Measurements from ENCODE around the gene LRRC8D. TPM values are rescaled to one million over a fixed set of nuclear protein-coding genes. Genes with fewer than 3 reads are reported as not detected.

The LRRC8D gene
- total RNA-seq, 4 donors from 2014 or later: 6.9 to 13.2 (median 8.8) TPM

- no peak for TF ChIP-seq CTCF (IDR thresholded peaks at IDR 0.05)
- ATAC-seq (ENCODE audit: low FRiP score) (no peak), DNase-seq (ENCODE audit: low spot score) (no peak)
Observed at GRCh38 chr1:89827330-89827729, 6.5 kb downstream of the LRRC8D start.

- ATAC-seq (ENCODE audit: low FRiP score) (no peak), DNase-seq (ENCODE audit: low spot score) (no peak)
- TF ChIP-seq CTCF (IDR thresholded peaks at IDR 0.05): no peak
Observed at GRCh38 chr1:89827902-89828301, 7.1 kb downstream of the LRRC8D start.

GRCh38 chr1:89829186-89829585 lies 8.4 kb downstream of the LRRC8D start:
- no peak for ATAC-seq (ENCODE audit: low FRiP score)
- no peak for DNase-seq (ENCODE audit: low spot score)
- TF ChIP-seq CTCF (IDR thresholded peaks at IDR 0.05): no peak

GRCh38 chr1:89831462-89832120 lies 10.8 kb downstream of the LRRC8D start:
- no peak for DNase-seq (ENCODE audit: low spot score)
- ATAC-seq (ENCODE audit: low FRiP score): no peak
- TF ChIP-seq CTCF (IDR thresholded peaks at IDR 0.05): no peak

- DNase-seq (ENCODE audit: low spot score): no peak
- no peak for TF ChIP-seq CTCF (IDR thresholded peaks at IDR 0.05)
- ATAC-seq (ENCODE audit: low FRiP score): no peak
Observed at GRCh38 chr1:89832496-89833127, 11.8 kb downstream of the LRRC8D start.

GRCh38 chr1:89833183-89834082 lies 12.6 kb downstream of the LRRC8D start:
- ATAC-seq (ENCODE audit: low FRiP score) (no peak), DNase-seq (ENCODE audit: low spot score) (no peak)

More at GRCh38 chr1:89833183-89834082, 12.6 kb downstream of the LRRC8D start:
- TF ChIP-seq CTCF (IDR thresholded peaks at IDR 0.05): no peak
